ENCODE results near the gene AIPL1.

DNA sequence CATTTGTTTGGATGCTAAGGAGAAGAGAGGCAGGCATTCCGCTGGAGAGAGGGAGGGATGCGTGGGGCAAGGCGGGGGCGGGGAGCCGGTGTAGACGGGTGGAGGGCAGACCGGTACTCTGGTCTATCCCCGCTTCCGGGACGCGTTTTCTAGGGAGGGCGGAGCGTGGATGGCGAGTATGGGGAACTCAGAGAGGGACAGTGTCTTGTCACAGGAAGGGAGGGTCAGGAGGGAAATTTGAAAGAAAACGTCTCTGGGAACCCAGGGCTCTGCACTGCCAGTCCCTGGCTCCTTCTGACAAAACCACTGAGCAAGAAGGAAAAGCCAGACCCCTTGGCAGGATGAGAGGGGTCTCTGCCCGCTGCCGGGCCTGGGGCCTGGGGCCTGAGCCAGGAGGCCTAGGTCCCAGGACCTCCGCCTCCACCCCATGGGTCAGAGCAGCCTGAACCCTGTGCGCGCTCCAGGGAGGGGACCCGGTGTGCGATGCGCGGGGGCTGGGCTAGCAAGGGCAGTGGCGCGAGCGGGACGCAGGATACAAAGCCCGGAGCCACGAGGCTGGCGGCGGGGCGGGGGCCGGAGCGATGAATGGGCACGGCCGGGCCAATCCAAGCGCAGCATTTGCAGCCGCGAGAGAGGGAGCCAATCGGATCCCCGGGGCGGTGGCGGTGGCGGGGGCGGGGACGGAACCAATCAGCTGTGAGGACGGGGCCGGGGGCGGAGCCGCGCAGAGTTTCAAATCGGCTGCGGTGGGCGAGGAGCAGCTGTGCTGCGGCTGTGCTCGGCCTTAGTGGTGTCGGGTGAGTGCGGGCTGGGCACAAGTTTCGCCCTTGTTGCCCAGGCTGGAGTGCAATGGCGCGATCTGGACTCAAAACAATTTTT is 9.0 kb upstream of the AIPL1 start, which contains the start of gene PIMREG:
- TF ChIP-seq CTCF (IDR thresholded peaks at IDR 0.05) (no peak), POLR2A (IDR thresholded peaks at IDR 0.05) (no peak), EP300 (IDR thresholded peaks at IDR 0.05) (no peak), POLR2AphosphoS5 (IDR thresholded peaks at IDR 0.05) (peak in 1 of 3 donors; percentile 21)
